ENCODE measurements around the gene DAP.
"Not testable (repeated sequence)": the region's sequence is repeated elsewhere in the genome, so short reads cannot be mapped to it uniquely, and the experiment has no call there.

The DAP gene

GRCh38 chr5:10672146-10673016 lies 88.7 kb downstream of the DAP start:
- DNase-seq (ENCODE audit: low read depth in 2 of 2), result no peak

GRCh38 chr5:10671041-10672008 lies 89.7 kb downstream of the DAP start:
- no peak for DNase-seq (ENCODE audit: low read depth in 2 of 2)

- DNase-seq (ENCODE audit: low read depth in 2 of 2), result no peak
Observed at GRCh38 chr5:10669983-10670382, 91.1 kb downstream of the DAP start.

GRCh38 chr5:10668697-10669096 lies 92.3 kb downstream of the DAP start:
- no peak for DNase-seq (ENCODE audit: low read depth in 2 of 2)

- no peak for DNase-seq (ENCODE audit: low read depth in 2 of 2)
Observed at GRCh38 chr5:10667431-10668057, 93.5 kb downstream of the DAP start.

GRCh38 chr5:10666531-10667299 lies 94.3 kb downstream of the DAP start:
- DNase-seq (ENCODE audit: low read depth in 2 of 2), result no peak

GRCh38 chr5:10665799-10666198 lies 95.2 kb downstream of the DAP start:
- DNase-seq (ENCODE audit: low read depth in 2 of 2), result no peak

GRCh38 chr5:10664180-10664769 lies 96.8 kb downstream of the DAP start:
- DNase-seq (ENCODE audit: low read depth in 2 of 2), result not testable (repeated sequence)

GRCh38 chr5:10663489-10664179 lies 97.4 kb downstream of the DAP start:
- DNase-seq (ENCODE audit: low read depth in 2 of 2), result no peak

- no peak for DNase-seq (ENCODE audit: low read depth in 2 of 2)
Observed at GRCh38 chr5:10662661-10663488, 98.2 kb downstream of the DAP start.

- no peak for DNase-seq (ENCODE audit: low read depth in 2 of 2)
Observed at GRCh38 chr5:10662083-10662482, 99.0 kb downstream of the DAP start.

- no peak for DNase-seq (ENCODE audit: low read depth in 2 of 2)
Observed at GRCh38 chr5:10661401-10661800, 99.6 kb downstream of the DAP start.

- DNase-seq (ENCODE audit: low read depth in 2 of 2), result no peak
Observed at GRCh38 chr5:10660720-10661387, 100.2 kb downstream of the DAP start.

- no peak for DNase-seq (ENCODE audit: low read depth in 2 of 2)
Observed at GRCh38 chr5:10660135-10660534, 100.9 kb downstream of the DAP start.

GRCh38 chr5:10658265-10658664 lies 102.8 kb downstream of the DAP start:
- no peak for DNase-seq (ENCODE audit: low read depth in 2 of 2)

GRCh38 chr5:10655972-10656830 lies 104.8 kb downstream of the DAP start:
- no peak for DNase-seq (ENCODE audit: low read depth in 2 of 2)

GRCh38 chr5:10655161-10655971 lies 105.7 kb downstream of the DAP start:
- DNase-seq (ENCODE audit: low read depth in 2 of 2), result no peak

Measured in stimulated activated CD8-positive, alpha-beta memory T cell treated with anti-CD3 and anti-CD28 coated beads, Interleukin-15, amount 100 ng/mL, for 4 hours (primary cell).